OCI-LY1 (cell line): Measurements from ENCODE around the gene ZNF222.

Experiments used
- H2AFZ ChIP-seq: fragments of 200-600 bp; sonication (generic), shearing (Covaris generic); 2 replicates; pipeline ENCODE4 v1.6.0; 2014; ENCODE audit warnings: antibody characterized with exemption, mild to moderate bottlenecking, low read length
- H3F3A ChIP-seq: fragments of 200-600 bp; sonication (generic), shearing (Covaris generic); 2 replicates; pipeline ENCODE4 v1.6.0; 2014; ENCODE audit warnings: mild to moderate bottlenecking, antibody characterized with exemption, low read length, moderate library complexity; ENCODE audit not compliant: insufficient read depth
- H3K27ac ChIP-seq: fragments of 200-600 bp; sonication (generic); 2 replicates; pipeline ENCODE4 v1.5.1; 2014; ENCODE audit warnings: low read length, mixed run types, mild to moderate bottlenecking, low read depth; ENCODE audit not compliant: poor library complexity, severe bottlenecking
- H3K27me3 ChIP-seq: fragments of 200-600 bp; sonication (generic); 2 replicates; pipeline ENCODE4 v1.6.0; 2014; ENCODE audit warnings: antibody characterized with exemption, mild to moderate bottlenecking, low read length, moderate library complexity; ENCODE audit not compliant: insufficient read depth
- H3K36me3 ChIP-seq: fragments of 200-600 bp; sonication (generic); 2 replicates; pipeline ENCODE4 v1.6.1; 2014; ENCODE audit warnings: mild to moderate bottlenecking, antibody characterized with exemption, low read length, moderate library complexity, mixed read lengths; ENCODE audit not compliant: insufficient read depth
- H3K4me1 ChIP-seq: fragments of 200-600 bp; sonication (generic); 2 replicates; pipeline ENCODE4 v1.5.1; 2014; ENCODE audit warnings: mild to moderate bottlenecking, low read length, moderate library complexity; ENCODE audit not compliant: insufficient read depth, severe bottlenecking
- H3K4me2 ChIP-seq: fragments of 200-600 bp; sonication (generic), shearing (Covaris generic); 2 replicates; pipeline ENCODE4 v1.6.1; 2014; ENCODE audit warnings: low read length
- H3K4me3 ChIP-seq: fragments of 200-600 bp; sonication (generic); 2 replicates; pipeline ENCODE4 v1.5.1; 2014; ENCODE audit warnings: low read length, low read depth, mild to moderate bottlenecking, mixed read lengths; ENCODE audit not compliant: poor library complexity, severe bottlenecking
- H3K79me2 ChIP-seq: fragments of 200-600 bp; shearing (Covaris generic); 2 replicates; pipeline ENCODE4 v1.6.1; 2016; ENCODE audit warnings: mixed run types, low read length, mixed read lengths; ENCODE audit not compliant: insufficient read depth
- H3K9ac ChIP-seq: fragments of 200-600 bp; sonication (generic), shearing (Covaris generic); 2 replicates; pipeline ENCODE4 v1.6.1; 2014; ENCODE audit warnings: mild to moderate bottlenecking, low read length, mixed read lengths
- H3K9me2 ChIP-seq: fragments of 200-600 bp; sonication (generic), shearing (Covaris generic); 2 replicates; pipeline ENCODE4 v1.6.1; 2014; ENCODE audit warnings: low read depth, mild to moderate bottlenecking, low read length, mixed read lengths
- H3K9me3 ChIP-seq: fragments of 200-600 bp; shearing (Covaris generic); 2 replicates; pipeline ENCODE4 v1.6.1; 2014; ENCODE audit warnings: low read length, mixed read lengths
- H4K20me1 ChIP-seq: fragments of 200-600 bp; sonication (generic), shearing (Covaris generic); 2 replicates; pipeline ENCODE4 v1.6.0; 2016; ENCODE audit warnings: mild to moderate bottlenecking, low read length; ENCODE audit not compliant: insufficient read depth
- EZH2 ChIP-seq: fragments of 200-600 bp; sonication (generic), shearing (Covaris generic); IDR thresholded peaks from 2 replicates; pipeline ENCODE4 v1.8.0; 2017; ENCODE audit warnings: borderline replicate concordance, mixed run types, mild to moderate bottlenecking, antibody characterized with exemption, low read length, moderate library complexity, mixed read lengths
- TF ChIP-seq, protein P1 (sequence below): fragments of 200-600 bp; sonication (generic), shearing (Covaris generic); IDR thresholded peaks from 2 replicates; pipeline ENCODE4 v1.5.1; 2017; ENCODE audit warnings: mild to moderate bottlenecking, antibody characterized with exemption, low read length, moderate library complexity, mixed read lengths

The ZNF222 gene

DNA sequence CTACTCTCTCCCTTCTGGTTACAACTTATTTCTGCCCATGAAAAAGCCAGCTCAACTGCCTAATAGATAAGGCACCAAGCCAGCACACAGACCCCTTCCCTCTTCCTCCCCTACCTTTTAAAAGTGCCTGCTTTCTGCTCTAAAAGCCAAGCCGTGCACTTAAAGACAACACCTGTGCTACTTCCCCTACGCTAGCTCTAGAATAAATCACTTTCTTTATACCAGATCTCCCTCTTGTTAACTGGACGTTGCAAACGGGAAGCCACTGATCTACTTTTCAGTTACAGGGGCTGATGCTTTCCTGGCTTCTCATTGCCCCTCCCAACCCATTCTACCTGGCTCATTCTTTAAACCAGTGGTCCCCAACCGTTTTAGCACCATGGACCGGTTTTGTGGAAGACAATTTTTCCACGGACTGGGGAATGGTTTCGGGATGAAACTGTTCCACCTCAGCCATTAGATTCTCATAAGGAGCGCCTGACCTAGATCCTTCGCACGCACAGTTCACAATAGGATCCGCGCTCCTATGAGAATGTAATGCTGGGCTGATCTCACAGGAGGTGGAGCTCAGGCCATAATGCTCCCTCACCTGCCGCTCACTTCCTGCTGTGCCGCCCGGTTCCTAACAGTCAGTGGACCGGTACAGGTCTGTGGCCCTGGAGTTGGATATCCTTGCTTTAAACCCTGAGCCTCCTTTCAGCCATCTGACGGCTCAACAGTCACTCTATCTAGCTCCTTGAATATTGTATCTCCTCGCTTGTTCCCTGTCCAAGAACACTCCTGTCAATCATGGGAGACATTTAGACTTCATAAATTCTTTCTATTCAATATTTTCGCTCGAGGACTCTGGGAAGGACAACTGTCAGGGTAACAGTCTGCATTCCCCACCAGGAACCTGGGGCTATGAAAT is 25.8 kb downstream of the ZNF222 start:
- Histone ChIP-seq H3K4me3 (no peak overlapping the region), H3F3A (no peaks in the 10 kb centered on the region), H3K9me3 (no peaks in the 10 kb centered on the region), H3K27ac (no peak overlapping the region), H3K36me3 (no peaks in the 10 kb centered on the region), H3K27me3 (peaks cover 7% of the 10 kb centered on the region), H3K4me2 (no peak overlapping the region), H3K9ac (no peak overlapping the region), H2AFZ (no peak overlapping the region), H4K20me1 (no peaks in the 10 kb centered on the region), H3K9me2 (no peaks in the 10 kb centered on the region), H3K4me1 (no peaks in the 10 kb centered on the region), H3K79me2 (no peaks in the 10 kb centered on the region)
- TF ChIP-seq, protein P1, sequence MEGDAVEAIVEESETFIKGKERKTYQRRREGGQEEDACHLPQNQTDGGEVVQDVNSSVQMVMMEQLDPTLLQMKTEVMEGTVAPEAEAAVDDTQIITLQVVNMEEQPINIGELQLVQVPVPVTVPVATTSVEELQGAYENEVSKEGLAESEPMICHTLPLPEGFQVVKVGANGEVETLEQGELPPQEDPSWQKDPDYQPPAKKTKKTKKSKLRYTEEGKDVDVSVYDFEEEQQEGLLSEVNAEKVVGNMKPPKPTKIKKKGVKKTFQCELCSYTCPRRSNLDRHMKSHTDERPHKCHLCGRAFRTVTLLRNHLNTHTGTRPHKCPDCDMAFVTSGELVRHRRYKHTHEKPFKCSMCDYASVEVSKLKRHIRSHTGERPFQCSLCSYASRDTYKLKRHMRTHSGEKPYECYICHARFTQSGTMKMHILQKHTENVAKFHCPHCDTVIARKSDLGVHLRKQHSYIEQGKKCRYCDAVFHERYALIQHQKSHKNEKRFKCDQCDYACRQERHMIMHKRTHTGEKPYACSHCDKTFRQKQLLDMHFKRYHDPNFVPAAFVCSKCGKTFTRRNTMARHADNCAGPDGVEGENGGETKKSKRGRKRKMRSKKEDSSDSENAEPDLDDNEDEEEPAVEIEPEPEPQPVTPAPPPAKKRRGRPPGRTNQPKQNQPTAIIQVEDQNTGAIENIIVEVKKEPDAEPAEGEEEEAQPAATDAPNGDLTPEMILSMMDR: no peak
- TF ChIP-seq EZH2: no peak

DNA sequence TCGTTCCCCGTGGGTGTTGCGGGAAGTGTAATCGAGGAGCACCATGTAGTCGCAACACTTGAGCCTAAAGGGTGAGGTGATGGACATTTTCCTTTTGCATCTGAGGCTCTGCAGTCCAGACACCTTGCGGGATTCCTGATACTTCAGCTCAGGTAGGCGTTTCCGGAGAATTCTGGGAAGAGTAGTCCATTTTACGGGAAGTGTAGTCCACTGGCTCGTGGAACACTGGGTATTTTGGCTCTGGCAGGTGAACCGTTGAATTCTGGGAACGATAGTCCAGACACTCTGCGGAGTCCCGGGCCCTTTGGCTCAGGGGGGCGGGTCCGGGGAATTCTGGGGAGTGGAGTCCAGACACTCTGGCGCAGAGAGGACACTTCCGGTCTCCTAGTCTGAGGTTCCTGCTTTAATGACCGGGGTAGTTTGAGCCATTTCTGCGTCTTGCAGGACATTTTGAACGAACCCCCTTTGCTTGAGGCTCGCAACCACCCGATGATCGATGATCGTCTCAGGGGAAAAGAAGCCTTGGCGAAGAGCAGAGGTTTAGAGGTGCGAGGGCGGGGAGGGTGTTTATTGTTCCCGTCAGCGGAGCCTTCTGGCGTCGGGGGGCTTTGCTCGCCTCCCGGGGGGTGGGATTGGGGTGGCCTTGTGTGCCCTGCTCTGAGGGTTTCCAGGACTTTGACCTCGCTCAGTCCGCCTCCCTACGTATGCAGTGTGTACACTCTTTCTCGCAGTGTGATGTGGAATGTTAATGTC is 26.6 kb downstream of the ZNF222 start, which contains the start of gene ZNF223:
TSS of gene ZNF223 (plus strand) at position 387 of the 753 bp plus-strand sequence. CDS start 3,141 bp downstream, outside the sequence.
- H4K20me1 ChIP-seq: no peaks in the 10 kb centered on the region

DNA sequence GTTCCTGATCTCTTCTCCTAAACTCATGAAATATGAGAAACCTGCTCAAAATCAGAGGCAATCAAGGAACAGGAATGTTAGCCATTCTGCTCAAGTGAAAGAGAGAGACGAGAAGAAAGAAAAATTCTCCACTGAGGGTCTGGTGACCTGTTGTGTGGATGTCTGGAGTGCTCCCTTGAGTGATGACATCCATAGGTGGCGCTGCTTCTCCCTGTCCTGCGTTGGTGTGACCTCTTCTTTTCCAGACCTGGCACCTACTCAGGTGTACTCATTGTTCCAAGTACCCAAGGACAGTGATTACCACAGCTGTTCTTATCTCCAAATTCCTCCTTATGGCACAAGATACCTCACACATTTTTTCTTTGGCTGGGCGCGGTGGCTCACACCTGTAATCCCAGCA is 30.7 kb downstream of the ZNF222 start:
- H3K36me3 ChIP-seq: no peaks in the 10 kb centered on the region
- TF ChIP-seq, protein P1: peak; percentile 22; the same call in 1 of the 2 replicates
- no peak for TF ChIP-seq EZH2
- no peaks in the 10 kb centered on the region for H3K4me1 ChIP-seq

More for the DNA sequence above, 26.6 kb downstream of the ZNF222 start, which contains the start of gene ZNF223:
- Histone ChIP-seq H3K79me2 (no peaks in the 10 kb centered on the region), H3K9me3 (no peaks in the 10 kb centered on the region), H3K4me1 (no peaks in the 10 kb centered on the region), H3K9ac (no peak within 1 kb of the TSS), H3K9me2 (no peaks in the 10 kb centered on the region), H3K27me3 (peaks cover 7% of the 10 kb centered on the region), H3K4me3 (no peak within 1 kb of the TSS), H3K27ac (no peak within 1 kb of the TSS), H3F3A (no peaks in the 10 kb centered on the region), H3K36me3 (no peaks in the 10 kb centered on the region), H3K4me2 (no peak within 1 kb of the TSS), H2AFZ (no peak within 1 kb of the TSS)
- TF ChIP-seq, protein P1: no peak
- no peak for TF ChIP-seq EZH2

More for the DNA sequence above, 30.7 kb downstream of the ZNF222 start:
- Histone ChIP-seq H2AFZ (no peak overlapping the region), H4K20me1 (no peaks in the 10 kb centered on the region), H3K27ac (no peak overlapping the region), H3F3A (no peaks in the 10 kb centered on the region), H3K27me3 (no peaks in the 10 kb centered on the region; the same call in 1 of the 2 replicates), H3K79me2 (no peaks in the 10 kb centered on the region), H3K9me2 (no peaks in the 10 kb centered on the region), H3K4me3 (no peak overlapping the region), H3K9ac (no peak overlapping the region), H3K4me2 (no peak overlapping the region), H3K9me3 (no peaks in the 10 kb centered on the region)
